ENCODE measurements around the gene TIMM13. TPM values are rescaled to one million over a fixed set of nuclear protein-coding genes. Genes with fewer than 3 reads are reported as not detected.

The TIMM13 gene
- polyA plus RNA-seq (2013): 65.6 TPM

DNA sequence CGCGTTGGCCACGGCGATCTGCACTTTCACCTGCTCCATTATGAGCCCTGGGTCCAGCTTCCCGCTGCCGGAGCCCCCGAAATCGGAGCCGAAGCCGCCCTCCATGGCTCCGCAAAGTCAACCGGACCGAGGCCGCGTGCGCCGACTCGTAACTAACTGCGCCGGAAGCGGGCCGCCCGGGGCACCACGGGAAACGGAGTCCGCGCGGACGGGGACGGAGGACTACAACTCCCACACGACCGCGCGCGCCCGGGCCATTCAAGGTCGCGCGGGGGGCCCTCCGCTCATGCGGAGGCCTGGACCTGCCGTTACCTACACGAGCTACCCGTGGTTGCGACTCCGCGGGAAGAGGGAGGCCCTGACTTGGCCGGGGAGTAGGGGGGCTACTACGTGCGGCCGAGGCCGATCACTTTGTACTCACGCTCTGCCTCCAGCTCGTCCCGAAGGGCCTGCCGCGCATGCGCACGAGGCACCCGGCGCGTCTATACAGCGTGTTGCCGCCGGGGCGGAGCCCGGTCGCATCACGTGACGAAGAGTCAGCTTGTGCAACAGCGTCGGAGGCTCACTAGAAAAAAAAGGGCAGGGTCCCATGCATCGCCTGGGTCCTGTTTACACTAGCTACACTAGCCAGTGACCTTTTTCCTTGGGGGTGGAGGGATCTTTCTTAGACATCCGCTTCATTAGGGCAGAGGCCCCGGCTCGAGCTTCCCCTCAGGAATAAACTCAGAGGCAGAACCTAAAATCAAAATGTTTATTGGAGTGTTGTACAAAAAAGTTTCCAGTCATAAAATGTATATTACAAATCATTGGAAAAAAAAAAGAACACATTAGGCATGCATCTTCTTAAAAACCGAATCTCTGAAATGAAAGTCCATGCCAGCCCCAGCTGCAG, at the start of gene TIMM13:
TSS of gene TIMM13 (minus strand) at position 158 of the 892 bp plus-strand sequence. CDS start at position 105, 53 bp downstream.
- WGBS (ENCODE audit: insufficient coverage): under 1% methylated on average over 64 of the region's 77 CpGs
- Histone ChIP-seq H3K36me3 (ENCODE audit: control insufficient read depth in 4 of 4, insufficient read depth in 4 of 4, low read length in 3 of 4) (peaks cover 0 to 52% (median 29%) of the 10 kb centered on the region in 4 experiments), H3K4me3 (ENCODE audit: control insufficient read depth in 1 of 7, extremely low read depth in 1 of 7, insufficient read depth in 4 of 7, low read depth in 2 of 7, low read length in 6 of 7) (peak within 1 kb of the TSS; percentile 83 to 96 (median 87)), H3K9me3 (ENCODE audit: control extremely low read depth in 1 of 5, control insufficient read depth in 4 of 5, insufficient read depth in 2 of 5, low read depth in 1 of 5, low read length in 4 of 5) (no peaks in the 10 kb centered on the region), H3K4me1 (ENCODE audit: control extremely low read depth in 1 of 4, control insufficient read depth in 4 of 4, insufficient read depth in 4 of 4, low read length in 3 of 4) (peaks cover 2 to 52% (median 38%) of the 10 kb centered on the region in 4 experiments), H3K27me3 (replicated peaks in 2 of 5; ENCODE audit: control insufficient read depth in 4 of 5, insufficient read depth in 5 of 5, low read length in 4 of 5) (no peaks in the 10 kb centered on the region), H3K27ac (ENCODE audit: insufficient read depth in 1 of 2, low read depth in 1 of 2, low read length in 2 of 2, poor library complexity in 1 of 2, severe bottlenecking in 2 of 2) (peak within 1 kb of the TSS; percentile 95 to 98)
- DNase-seq: peak; percentile 95 to 98 (median 97)
- POLR2A ChIA-PET: interaction anchor here (0.6 to 1.2 kb wide), 7 partner anchors 9 to 192 kb away, joined by 3 to 5 read pairs (median 3); partner anchors contain the start of genes PEAK3 and PLEKHJ1
- CTCF ChIA-PET: interaction anchor here (0.7 to 2.4 kb wide), 10 partner anchors 9 to 357 kb away, joined by 3 to 8 read pairs (median 4); no protein-coding TSS in a partner anchor

DNA sequence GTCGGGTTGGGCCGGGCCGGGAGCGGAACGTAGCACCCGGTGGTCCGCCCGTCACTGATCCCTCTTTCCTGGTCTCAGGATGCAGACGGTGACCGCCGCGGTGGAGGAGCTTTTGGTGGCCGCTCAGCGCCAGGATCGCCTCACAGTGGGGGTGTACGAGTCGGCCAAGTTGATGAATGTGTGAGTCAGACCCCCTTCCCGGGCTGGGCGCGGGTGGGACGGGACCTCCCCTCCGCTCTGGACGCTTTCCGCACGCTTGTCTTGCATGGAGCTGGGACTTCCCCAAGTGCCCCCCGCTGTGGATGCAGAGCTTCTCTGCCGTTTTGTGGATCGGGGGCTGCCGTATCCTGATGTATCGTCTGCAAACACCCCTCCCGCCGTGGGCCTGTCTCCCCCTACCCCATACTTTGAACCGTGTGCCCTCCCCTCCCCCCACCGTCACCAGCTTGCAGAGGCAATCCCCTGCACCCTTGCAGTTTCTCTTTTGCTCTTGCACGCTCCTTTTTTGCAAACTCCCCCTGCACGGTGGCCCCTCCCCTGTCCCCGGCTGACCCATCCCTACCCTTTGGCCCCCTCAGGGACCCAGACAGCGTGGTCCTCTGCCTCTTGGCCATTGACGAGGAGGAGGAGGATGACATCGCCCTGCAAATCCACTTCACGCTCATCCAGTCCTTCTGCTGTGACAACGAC, 49.2 kb upstream of the TIMM13 start:
- H3K27ac ChIP-seq (ENCODE audit: insufficient read depth in 1 of 2, low read depth in 1 of 2, low read length in 2 of 2, poor library complexity in 1 of 2, severe bottlenecking in 2 of 2): peak overlapping the region in 1 of 2 experiments; percentile 80
- CTCF ChIA-PET: interaction anchor here (0.6 to 4.9 kb wide), 14 partner anchors 14 to 472 kb away, joined by 3 to 29 read pairs (median 4); no protein-coding TSS in a partner anchor
- no peaks in the 10 kb centered on the region for H3K9me3 ChIP-seq (ENCODE audit: control extremely low read depth in 1 of 5, control insufficient read depth in 4 of 5, insufficient read depth in 2 of 5, low read depth in 1 of 5, low read length in 4 of 5)
- peak in 2 of 3 donors; percentile 70 to 74 for DNase-seq
- POLR2A ChIA-PET: interaction anchor here (0.7 to 3.5 kb wide), 37 partner anchors 12 to 560 kb away, joined by 3 to 21 read pairs (median 5); partner anchors contain the start of gene LMNB2
- H3K36me3 ChIP-seq (ENCODE audit: control insufficient read depth in 4 of 4, insufficient read depth in 4 of 4, low read length in 3 of 4): peaks cover 0 to 5% (median 0%) of the 10 kb centered on the region in 4 experiments
- H3K4me1 ChIP-seq (ENCODE audit: control extremely low read depth in 1 of 4, control insufficient read depth in 4 of 4, insufficient read depth in 4 of 4, low read length in 3 of 4): peaks cover 2 to 58% (median 51%) of the 10 kb centered on the region in 4 experiments
- H3K27me3 ChIP-seq (replicated peaks in 2 of 5; ENCODE audit: control insufficient read depth in 4 of 5, insufficient read depth in 5 of 5, low read length in 4 of 5): no peaks in the 10 kb centered on the region
- WGBS (ENCODE audit: insufficient coverage): under 1% methylated on average over 39 of the region's 42 CpGs
- H3K4me3 ChIP-seq (ENCODE audit: control insufficient read depth in 1 of 7, extremely low read depth in 1 of 7, insufficient read depth in 4 of 7, low read depth in 2 of 7, low read length in 6 of 7): peak overlapping the region; percentile 70 to 99 (median 91)

DNA sequence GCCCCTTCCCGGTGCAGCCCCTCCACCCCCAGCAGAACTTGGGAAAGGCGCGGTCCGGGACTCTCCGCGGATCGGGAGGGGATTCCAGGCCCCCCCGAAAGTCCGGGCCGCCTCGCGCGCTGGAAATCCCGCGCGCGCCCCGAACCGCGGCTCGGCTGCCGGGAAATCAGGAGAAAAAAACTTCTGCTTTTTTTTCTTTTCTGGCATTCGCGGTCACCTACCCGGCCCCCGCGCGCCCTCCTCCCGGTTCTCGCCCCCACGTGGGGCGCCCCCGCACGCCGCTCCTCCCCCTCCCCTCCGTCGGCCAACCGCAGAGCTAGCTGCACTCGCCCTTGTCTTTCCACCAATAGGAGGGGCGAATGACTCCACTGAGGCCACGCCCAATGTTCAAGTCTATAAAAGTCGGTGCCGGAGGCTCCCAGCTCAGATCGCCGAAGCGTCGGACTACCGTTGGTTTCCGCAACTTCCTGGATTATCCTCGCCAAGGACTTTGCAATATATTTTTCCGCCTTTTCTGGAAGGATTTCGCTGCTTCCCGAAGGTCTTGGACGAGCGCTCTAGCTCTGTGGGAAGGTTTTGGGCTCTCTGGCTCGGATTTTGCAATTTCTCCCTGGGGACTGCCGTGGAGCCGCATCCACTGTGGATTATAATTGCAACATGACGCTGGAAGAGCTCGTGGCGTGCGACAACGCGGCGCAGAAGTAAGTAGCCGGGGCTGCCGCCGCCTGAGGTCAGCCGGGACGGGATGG, 48.5 kb upstream of the TIMM13 start, which contains the start of gene GADD45B:
TSS of gene GADD45B (plus strand) at position 426 of the 749 bp plus-strand sequence. CDS start at position 658, 232 bp downstream.
- ChIA-PET POLR2A (interaction anchor here (0.6 to 3.5 kb wide), 37 partner anchors 13 to 560 kb away, joined by 3 to 21 read pairs (median 5); partner anchors contain the start of gene LMNB2), CTCF (interaction anchor here (0.6 to 4.9 kb wide), 13 partner anchors 15 to 164 kb away, joined by 3 to 29 read pairs (median 4); no protein-coding TSS in a partner anchor)
- H3K36me3 ChIP-seq (ENCODE audit: control insufficient read depth in 4 of 4, insufficient read depth in 4 of 4, low read length in 3 of 4): peaks cover 0 to 5% (median 0%) of the 10 kb centered on the region in 4 experiments
- peak within 1 kb of the TSS in 1 of 2 experiments; percentile 80 for H3K27ac ChIP-seq (ENCODE audit: insufficient read depth in 1 of 2, low read depth in 1 of 2, low read length in 2 of 2, poor library complexity in 1 of 2, severe bottlenecking in 2 of 2)
- H3K4me1 ChIP-seq (ENCODE audit: control extremely low read depth in 1 of 4, control insufficient read depth in 4 of 4, insufficient read depth in 4 of 4, low read length in 3 of 4): peaks cover 2 to 58% (median 51%) of the 10 kb centered on the region in 4 experiments
- WGBS (ENCODE audit: insufficient coverage): under 1% methylated on average over 58 of the region's 70 CpGs
- no peaks in the 10 kb centered on the region for H3K27me3 ChIP-seq (replicated peaks in 2 of 5; ENCODE audit: control insufficient read depth in 4 of 5, insufficient read depth in 5 of 5, low read length in 4 of 5)
- H3K4me3 ChIP-seq (ENCODE audit: control insufficient read depth in 1 of 7, extremely low read depth in 1 of 7, insufficient read depth in 4 of 7, low read depth in 2 of 7, low read length in 6 of 7): peak within 1 kb of the TSS; percentile 75 to 99 (median 91)
- no peaks in the 10 kb centered on the region for H3K9me3 ChIP-seq (ENCODE audit: control extremely low read depth in 1 of 5, control insufficient read depth in 4 of 5, insufficient read depth in 2 of 5, low read depth in 1 of 5, low read length in 4 of 5)
- DNase-seq: peak; percentile 97 to 98 (median 97)

DNA sequence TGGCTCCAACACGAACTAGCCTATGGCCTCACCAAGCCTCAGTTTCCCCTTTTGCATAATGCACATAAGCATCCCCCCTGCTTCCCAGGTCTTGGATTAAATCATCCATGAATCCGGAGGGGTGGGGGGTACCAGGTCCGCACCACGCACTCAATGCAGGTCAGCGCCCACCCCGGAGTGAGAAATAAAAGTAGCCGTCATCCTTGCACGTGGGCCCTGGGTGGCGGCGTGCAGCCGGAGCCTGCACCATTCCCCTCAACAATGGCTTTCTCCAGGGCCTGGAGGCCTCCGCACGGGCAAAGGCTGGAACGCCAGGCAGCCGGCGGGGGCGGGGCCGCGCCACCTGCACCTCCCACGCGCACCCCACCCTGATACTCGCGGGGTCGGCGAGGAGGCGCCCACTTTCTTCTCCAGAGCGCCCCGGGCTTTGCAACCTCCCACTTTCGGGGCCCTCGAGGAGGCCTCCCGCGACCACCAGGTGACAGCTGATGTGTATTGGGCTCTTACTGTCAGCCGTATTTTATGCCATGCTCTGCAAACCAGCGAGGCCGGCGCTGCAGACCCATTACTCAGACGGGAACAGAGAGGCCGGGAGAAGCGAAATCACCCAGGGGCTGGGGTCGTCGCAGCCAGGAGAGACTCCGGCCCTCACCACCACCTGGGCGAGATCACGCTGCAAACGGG, 47.8 kb upstream of the TIMM13 start:
- no peaks in the 10 kb centered on the region for H3K9me3 ChIP-seq (ENCODE audit: control extremely low read depth in 1 of 5, control insufficient read depth in 4 of 5, insufficient read depth in 2 of 5, low read depth in 1 of 5, low read length in 4 of 5)
- ChIA-PET CTCF (interaction anchor here (0.6 to 4.9 kb wide), 10 partner anchors 16 to 147 kb away, joined by 3 to 29 read pairs (median 4); no protein-coding TSS in a partner anchor), POLR2A (interaction anchor here (0.6 to 3.5 kb wide), 22 partner anchors 13 to 164 kb away, joined by 3 to 21 read pairs (median 8); partner anchors contain the start of gene LMNB2)
- H3K4me1 ChIP-seq (ENCODE audit: control extremely low read depth in 1 of 4, control insufficient read depth in 4 of 4, insufficient read depth in 4 of 4, low read length in 3 of 4): peaks cover 2 to 58% (median 51%) of the 10 kb centered on the region in 4 experiments
- DNase-seq: peak in 2 of 3 donors; percentile 79 to 84
- peaks cover 0 to 5% (median 0%) of the 10 kb centered on the region in 4 experiments for H3K36me3 ChIP-seq (ENCODE audit: control insufficient read depth in 4 of 4, insufficient read depth in 4 of 4, low read length in 3 of 4)
- H3K27ac ChIP-seq (ENCODE audit: insufficient read depth in 1 of 2, low read depth in 1 of 2, low read length in 2 of 2, poor library complexity in 1 of 2, severe bottlenecking in 2 of 2): peak overlapping the region in 1 of 2 experiments; percentile 5
- H3K27me3 ChIP-seq (replicated peaks in 2 of 5; ENCODE audit: control insufficient read depth in 4 of 5, insufficient read depth in 5 of 5, low read length in 4 of 5): no peaks in the 10 kb centered on the region
- WGBS (ENCODE audit: insufficient coverage): 0% methylated on average over 29 of the region's 45 CpGs
- peak overlapping the region in 6 of 7 experiments; percentile 32 to 96 (median 65) for H3K4me3 ChIP-seq (ENCODE audit: control insufficient read depth in 1 of 7, extremely low read depth in 1 of 7, insufficient read depth in 4 of 7, low read depth in 2 of 7, low read length in 6 of 7)

DNA sequence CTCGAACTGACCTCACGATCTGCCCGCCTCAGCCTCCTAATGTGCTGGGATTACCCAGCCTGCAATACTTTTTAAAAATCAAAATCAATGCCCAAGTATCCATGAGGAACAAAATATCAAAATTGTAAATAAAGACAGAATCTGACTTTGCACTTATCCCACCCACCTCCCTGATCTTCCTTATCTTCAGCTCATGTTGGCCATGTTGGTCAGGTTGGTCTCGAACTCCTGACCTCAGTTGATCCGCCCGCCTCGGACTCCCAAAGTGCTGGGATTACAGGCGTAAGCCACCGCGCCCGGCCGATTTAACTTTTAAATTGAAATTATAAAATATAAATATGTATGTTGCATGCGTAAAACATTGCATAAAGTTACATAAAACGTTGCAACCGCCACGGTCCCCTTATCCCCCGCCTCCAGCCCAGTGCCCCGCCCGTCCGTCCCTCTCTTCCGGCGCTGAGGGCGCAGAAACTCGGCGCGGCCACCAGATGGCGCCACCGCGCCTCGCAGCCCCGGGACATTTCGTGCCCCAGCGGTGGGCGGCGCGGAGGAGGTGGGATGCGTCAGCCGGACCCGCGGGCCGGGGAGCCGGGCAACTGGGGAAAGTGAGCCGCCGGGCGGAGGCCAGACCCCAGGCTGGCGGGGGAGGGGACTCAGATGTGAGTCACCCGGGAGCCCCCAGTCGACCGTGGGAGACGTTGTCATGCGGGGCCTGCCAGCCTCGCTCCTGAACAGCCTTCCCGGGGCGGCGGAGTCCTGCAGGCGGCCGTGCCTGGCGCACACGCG, 47.0 kb upstream of the TIMM13 start:
- ChIA-PET CTCF (interaction anchor here (0.8 to 3.1 kb wide), 12 partner anchors 18 to 162 kb away, joined by 3 to 18 read pairs (median 4); partner anchors contain the start of gene LMNB2), POLR2A (interaction anchor here (1.4 to 2.1 kb wide), 3 partner anchors 14 to 125 kb away, joined by 3 to 17 read pairs (median 8); no protein-coding TSS in a partner anchor)
- peak; percentile 89 to 92 (median 92) for DNase-seq
- Histone ChIP-seq H3K9me3 (ENCODE audit: control extremely low read depth in 1 of 5, control insufficient read depth in 4 of 5, insufficient read depth in 2 of 5, low read depth in 1 of 5, low read length in 4 of 5) (no peaks in the 10 kb centered on the region), H3K36me3 (ENCODE audit: control insufficient read depth in 4 of 4, insufficient read depth in 4 of 4, low read length in 3 of 4) (peaks cover 0 to 5% (median 0%) of the 10 kb centered on the region in 4 experiments), H3K4me3 (ENCODE audit: control insufficient read depth in 1 of 7, extremely low read depth in 1 of 7, insufficient read depth in 4 of 7, low read depth in 2 of 7, low read length in 6 of 7) (peak overlapping the region in 6 of 7 experiments; percentile 32 to 96 (median 65)), H3K27ac (ENCODE audit: insufficient read depth in 1 of 2, low read depth in 1 of 2, low read length in 2 of 2, poor library complexity in 1 of 2, severe bottlenecking in 2 of 2) (no peak overlapping the region), H3K4me1 (ENCODE audit: control extremely low read depth in 1 of 4, control insufficient read depth in 4 of 4, insufficient read depth in 4 of 4, low read length in 3 of 4) (peaks cover 2 to 55% (median 48%) of the 10 kb centered on the region in 4 experiments), H3K27me3 (replicated peaks in 2 of 5; ENCODE audit: control insufficient read depth in 4 of 5, insufficient read depth in 5 of 5, low read length in 4 of 5) (no peaks in the 10 kb centered on the region)
- 9% methylated on average over 29 of the region's 60 CpGs for WGBS (ENCODE audit: insufficient coverage)
